ENCODE data around the gene SALL2. TPM values are rescaled to one million over a fixed set of nuclear protein-coding genes. Genes with fewer than 3 reads are reported as not detected.

SALL2 gene
- total and polyA plus RNA-seq, 2 of the 8 experiments (the other 6 are each of a cell fraction or from before 2014, with no cell fraction given) = 310 to 360 TPM

DNA sequence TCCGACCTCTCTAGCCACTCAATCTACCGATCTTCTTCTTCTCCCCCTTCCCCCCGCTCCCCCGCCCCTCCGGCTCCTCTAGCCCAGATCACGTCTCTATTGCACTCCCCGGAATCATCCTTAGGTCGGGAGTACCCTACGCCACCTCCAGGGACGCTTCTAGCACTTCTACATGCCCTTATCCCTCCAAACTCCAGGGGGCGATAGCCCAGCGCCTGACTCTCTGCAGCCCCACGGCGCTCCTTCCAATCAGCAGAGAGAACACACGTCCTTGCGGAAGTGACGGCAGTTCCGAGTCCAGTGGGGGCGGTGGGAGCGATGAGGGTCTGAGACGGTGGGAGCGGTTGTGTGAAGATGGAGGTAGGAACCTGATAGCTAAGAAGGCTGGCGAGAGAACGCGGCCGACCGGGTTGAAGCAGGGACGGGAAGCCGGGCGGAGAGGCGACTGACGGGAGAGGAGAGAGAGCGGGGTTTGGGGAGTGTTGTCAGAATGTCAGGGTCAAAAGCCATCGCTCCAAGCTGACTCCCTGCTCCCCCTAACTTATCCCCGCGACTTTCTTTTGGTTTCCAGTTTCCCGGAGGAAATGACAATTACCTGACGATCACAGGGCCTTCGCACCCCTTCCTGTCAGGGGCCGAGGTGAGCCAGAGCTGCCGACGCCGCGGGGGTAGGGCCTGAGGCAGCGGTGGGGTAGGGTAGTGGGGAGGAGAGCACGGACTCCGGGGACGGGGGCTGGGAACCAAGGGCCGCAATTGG, 49.0 kb downstream of the SALL2 start, which contains the start of the genes RAB2B and TOX4 (continued):
- TF ChIP-seq GABPA (IDR thresholded peaks at IDR 0.05; ENCODE audit: borderline replicate concordance, insufficient read depth, low read length) (peak; percentile 83; the same call in 1 of the 2 replicates), BACH1 (IDR thresholded peaks at IDR 0.05; ENCODE audit: low read length) (no peak), RXRA (IDR thresholded peaks at IDR 0.05; ENCODE audit: insufficient read depth, low read depth, low read length) (no peak), CBX8 (IDR thresholded peaks at IDR 0.05; ENCODE audit: borderline replicate concordance, low read depth, low read length) (no peak), RBBP5 (IDR thresholded peaks at IDR 0.05; ENCODE audit: borderline replicate concordance, low read depth, low read length) (no peak; the same call in 1 of the 2 replicates), SRF (IDR thresholded peaks at IDR 0.05; ENCODE audit: low read depth, low read length) (no peak), ASH2L (IDR thresholded peaks at IDR 0.05; ENCODE audit: low read length) (peak; percentile 39), BRCA1 (IDR thresholded peaks at IDR 0.05; ENCODE audit: low read depth, low read length) (no peak), HDAC6 (IDR thresholded peaks at IDR 0.05; ENCODE audit: low read depth, low read length) (no peak), CTBP2 (IDR thresholded peaks at IDR 0.05; ENCODE audit: borderline replicate concordance, insufficient read depth, insufficient read length, low read length) (no peak), POU5F1 (IDR thresholded peaks at IDR 0.05; ENCODE audit: low read depth, low read length) (no peak), HDAC2 (IDR thresholded peaks at IDR 0.05; ENCODE audit: borderline replicate concordance in 1 of 2, low read depth in 2 of 2, low read length in 2 of 2) (peak; percentile 8 to 94; a peak in 1 of 4 replicates), CHD2 (IDR thresholded peaks at IDR 0.05; ENCODE audit: low read length) (peak; percentile 52; the same call in 1 of the 2 replicates), CREB1 (IDR thresholded peaks at IDR 0.05) (peak; percentile 92), NANOG (IDR thresholded peaks at IDR 0.05; ENCODE audit: insufficient read depth, low read depth, low read length, poor library complexity, severe bottlenecking) (peak; percentile 27), FOSL1 (IDR thresholded peaks at IDR 0.05; ENCODE audit: insufficient read depth, low read depth, low read length) (no peak), POLR2AphosphoS5 (IDR thresholded peaks at IDR 0.05; ENCODE audit: low read depth, low read length) (peak; percentile 72), RAD21 (IDR thresholded peaks at IDR 0.05 in 1 of 2, conservative IDR thresholded peaks at IDR 0.05 in 1 of 2; ENCODE audit: low read depth in 2 of 2, low read length in 2 of 2) (peak; percentile 41 to 53; a peak in 3 of 4 replicates), SP2 (IDR thresholded peaks at IDR 0.05; ENCODE audit: low read length) (peak; percentile 86), BCL11A (IDR thresholded peaks at IDR 0.05; ENCODE audit: low read depth in 2 of 2, low read length in 2 of 2) (no peak), SIRT6 (IDR thresholded peaks at IDR 0.05; ENCODE audit: low read length) (no peak), SP1 (IDR thresholded peaks at IDR 0.05; ENCODE audit: low read depth, low read length) (peak; percentile 81), TEAD4 (IDR thresholded peaks at IDR 0.05; ENCODE audit: low read depth, low read length) (no peak), RFX5 (IDR thresholded peaks at IDR 0.05; ENCODE audit: borderline replicate concordance, low read depth, low read length) (no peak)
- TF ChIP-seq, protein P1, sequence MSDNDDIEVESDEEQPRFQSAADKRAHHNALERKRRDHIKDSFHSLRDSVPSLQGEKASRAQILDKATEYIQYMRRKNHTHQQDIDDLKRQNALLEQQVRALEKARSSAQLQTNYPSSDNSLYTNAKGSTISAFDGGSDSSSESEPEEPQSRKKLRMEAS (IDR thresholded peaks at IDR 0.05) = peak; percentile 40; the same call in 1 of the 2 replicates
